Measurements from ENCODE around the gene RPL29.

RPL29 gene

DNA sequence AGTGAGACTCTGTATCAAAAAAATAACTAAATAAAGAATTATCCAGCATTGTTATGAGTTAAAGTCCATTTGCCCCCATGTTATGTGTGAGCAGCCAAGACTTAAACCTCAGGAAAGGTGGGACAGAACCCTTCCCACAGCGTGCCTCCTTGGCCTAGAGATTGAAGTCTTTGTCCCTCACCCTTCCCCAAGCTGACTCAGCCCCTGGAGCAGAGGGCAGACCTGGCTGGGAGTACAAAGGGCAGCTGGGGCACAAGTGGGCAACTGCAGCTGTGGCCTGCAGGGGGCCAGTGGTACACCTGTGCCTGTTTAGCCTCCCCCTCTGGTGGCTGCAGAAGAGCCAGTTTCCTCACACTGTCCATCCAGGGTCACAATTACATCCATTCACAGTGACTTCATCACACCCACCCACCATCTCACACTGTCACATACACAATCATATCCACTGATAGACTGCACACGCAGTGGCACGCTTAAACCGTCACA is 13.3 kb downstream of the RPL29 start:
- DNase-seq (ENCODE audit: low spot score), result no peak

GRCh38 chr3:51980253-51980652 is 15.4 kb downstream of the RPL29 start:
- DNase-seq (ENCODE audit: low spot score), result no peak

- no peak for DNase-seq (ENCODE audit: low spot score)
These were observed 17.6 kb downstream of the RPL29 start for GRCh38 chr3:51978143-51978502.

DNA sequence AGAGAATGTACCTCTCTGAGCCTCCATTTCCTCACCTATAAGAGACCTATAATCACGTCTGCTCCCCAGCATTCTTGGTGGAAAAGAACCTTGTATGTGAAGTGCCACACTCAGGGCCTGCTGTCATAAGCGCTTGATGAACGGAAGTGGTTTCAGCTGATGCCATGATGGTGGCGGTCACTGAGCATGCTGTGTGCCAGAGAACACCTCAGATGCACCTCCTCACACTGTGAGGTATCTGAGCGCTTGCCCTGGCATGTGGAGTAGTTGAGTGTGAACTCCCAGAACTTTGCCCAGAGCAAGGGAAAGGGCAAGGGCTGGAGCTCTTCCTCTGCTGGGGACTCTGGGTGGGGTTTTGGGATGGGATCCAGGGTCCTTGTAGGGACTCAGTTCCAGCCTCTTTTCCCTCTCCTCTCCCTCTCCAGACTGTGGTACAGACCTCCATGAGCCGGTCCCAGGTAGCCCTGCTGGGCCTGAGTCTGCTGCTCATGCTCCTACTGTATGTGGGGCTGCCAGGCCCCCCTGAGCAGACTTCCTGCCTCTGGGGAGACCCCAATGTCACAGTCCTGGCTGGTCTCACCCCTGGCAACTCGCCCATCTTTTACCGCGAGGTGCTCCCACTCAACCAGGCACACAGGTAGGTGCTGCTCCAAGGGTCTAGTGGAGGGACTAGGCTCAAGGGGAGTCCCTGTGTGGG is 18.1 kb downstream of the RPL29 start:
- DNase-seq (ENCODE audit: low spot score), result no peak

DNA sequence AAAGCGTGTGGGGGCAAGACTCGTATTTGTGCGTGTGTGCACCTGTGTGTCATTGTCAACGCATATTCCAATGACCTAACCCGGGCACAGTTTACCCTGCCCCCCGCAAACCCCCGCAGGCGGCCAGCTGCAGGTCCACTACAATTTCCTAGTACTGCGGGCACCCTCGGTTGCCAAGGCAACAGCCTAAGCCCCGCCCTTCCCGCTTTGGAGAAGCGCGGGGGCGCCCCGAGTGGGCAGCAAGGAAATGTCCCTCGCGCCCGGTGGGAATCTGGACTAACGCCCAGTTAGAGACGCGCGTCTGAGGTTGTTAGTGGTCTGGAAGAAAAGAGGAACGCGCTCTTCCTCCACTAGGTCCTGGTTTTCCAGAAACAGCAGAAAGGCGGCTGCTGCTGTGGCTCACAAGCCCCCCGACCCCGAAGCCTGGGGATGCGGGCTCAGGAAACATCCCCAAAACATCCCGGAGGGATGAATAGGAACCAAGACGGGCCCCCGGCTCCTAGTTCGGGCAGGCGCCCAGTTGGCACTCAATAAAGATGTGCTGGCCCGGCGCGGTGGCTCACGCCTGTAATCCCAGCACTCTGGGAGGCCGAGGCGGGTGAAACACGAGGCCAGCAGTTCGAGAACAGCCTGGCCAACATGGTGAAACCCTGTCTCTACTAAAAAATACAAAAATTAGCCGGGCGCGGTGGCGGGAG is 19.7 kb downstream of the RPL29 start:
- peak; percentile 82 for DNase-seq (ENCODE audit: low spot score)

GRCh38 chr3:51974963-51975851 is 20.5 kb downstream of the RPL29 start, which contains the start of gene ABHD14A:
Gene ABHD14A (plus strand): TSS chr3:51975064. CDS start chr3:51975136, 72 bp downstream.
- peak; percentile 76 for DNase-seq (ENCODE audit: low spot score)

DNA sequence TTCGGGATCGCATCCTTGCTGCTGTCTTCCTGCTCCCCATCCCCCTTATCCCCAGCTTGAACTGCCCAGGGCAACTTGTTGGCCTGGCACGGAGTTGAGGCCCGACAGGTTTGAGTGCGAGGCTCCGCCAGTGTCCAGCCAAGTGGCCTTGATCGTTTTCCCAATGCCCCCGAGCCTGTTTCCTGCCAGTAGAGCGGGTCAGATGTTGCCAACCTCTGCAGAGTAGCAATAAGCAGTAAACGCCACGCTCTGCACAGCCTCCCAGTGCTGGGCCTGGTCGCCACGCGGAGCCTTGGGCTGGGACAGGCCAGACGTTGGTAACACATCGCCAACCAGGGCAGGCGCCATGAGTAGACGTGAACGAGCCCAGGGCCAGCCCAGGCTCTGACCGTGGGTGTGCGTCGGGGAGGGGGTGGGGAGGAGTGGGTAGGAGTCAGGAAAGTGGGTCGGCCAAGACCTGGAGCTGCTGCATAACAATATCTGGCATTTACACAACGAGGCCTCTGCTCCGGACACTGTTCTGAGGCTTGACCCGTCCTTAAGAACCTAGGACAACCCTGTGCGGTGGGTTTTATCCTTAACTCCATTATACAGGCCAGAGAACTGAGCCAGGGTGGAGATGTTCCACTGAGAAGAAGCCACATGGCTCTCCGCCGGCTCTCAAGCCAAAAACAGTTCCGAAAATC is 21.3 kb downstream of the RPL29 start:
- DNase-seq (ENCODE audit: low spot score), result no peak

DNA sequence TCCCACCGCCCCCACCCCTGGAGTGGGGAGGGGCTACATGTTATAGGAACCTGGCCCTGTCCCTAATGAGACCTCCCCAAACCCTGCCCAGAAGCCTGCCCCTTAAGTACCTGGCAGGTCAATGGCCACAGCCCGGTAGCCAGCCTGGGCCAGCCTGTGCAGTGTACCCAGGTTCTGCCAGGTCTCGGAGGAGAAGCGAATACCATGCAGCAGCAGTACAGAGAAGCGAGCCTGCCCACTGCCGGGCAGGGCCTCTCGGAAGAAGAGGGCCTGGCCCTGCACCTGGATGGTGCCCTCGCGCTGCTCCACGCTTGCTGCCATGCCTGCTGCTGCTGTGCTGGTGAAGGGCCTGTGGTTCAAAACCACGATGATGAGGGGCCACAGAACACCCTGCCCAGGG is 24.3 kb downstream of the RPL29 start:
- no peak for DNase-seq (ENCODE audit: low spot score)

GRCh38 chr3:51970606-51971300 is 24.9 kb downstream of the RPL29 start:
- DNase-seq (ENCODE audit: low spot score), result no peak

- DNase-seq (ENCODE audit: low spot score), result no peak
These were observed 25.9 kb downstream of the RPL29 start for GRCh38 chr3:51969841-51970240.

DNA sequence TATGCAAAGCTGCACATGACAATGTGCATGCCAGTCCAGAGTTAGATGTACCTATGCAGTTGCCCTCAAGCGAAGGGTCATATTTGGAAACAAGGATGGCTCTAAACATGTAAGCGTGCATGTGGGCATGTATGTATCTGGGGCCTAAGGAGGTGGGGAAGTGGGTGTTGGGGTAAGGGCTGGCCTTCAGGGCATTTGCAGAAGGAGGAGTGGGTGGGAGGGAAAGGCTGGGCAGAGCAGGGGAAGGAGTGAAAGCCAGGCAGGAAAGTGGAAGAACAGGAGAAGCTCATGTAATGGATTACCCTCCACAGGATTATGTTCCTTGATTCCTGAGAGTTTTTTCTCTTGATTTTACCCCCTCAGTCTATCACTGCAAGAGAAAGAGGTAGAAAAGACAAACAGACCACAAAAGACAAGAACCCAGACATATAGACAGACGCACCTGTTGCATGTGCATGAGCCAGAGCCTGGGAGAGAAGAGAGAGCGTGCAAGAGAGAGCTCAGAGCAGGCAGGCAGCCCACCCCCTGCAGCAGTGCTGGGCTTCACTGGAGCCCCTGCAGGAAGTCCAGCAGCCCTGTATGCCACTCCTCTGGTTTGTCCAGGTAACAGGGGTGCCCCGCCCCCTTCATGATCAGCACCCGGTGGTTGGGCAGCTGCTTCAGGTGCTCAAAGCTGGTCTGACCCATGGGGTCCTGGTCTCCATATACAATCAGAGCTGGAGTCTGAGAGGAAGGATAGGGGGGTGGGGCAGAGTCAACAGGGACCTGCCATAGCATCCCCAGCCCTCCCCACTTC is 26.6 kb downstream of the RPL29 start:
- no peak for DNase-seq (ENCODE audit: low spot score)

- DNase-seq (ENCODE audit: low spot score), result no peak
These were observed 27.4 kb downstream of the RPL29 start for GRCh38 chr3:51968170-51968775.

- DNase-seq (ENCODE audit: low spot score), result peak; percentile 88
These were observed 28.1 kb downstream of the RPL29 start, which contains the start of gene PCBP4 for GRCh38 chr3:51967384-51968169. Gene PCBP4 (minus strand): TSS chr3:51967454. CDS start chr3:51961240, 6,214 bp downstream.

- no peak for DNase-seq (ENCODE audit: low spot score)
These were observed 28.7 kb downstream of the RPL29 start for GRCh38 chr3:51966922-51967383.

GRCh38 chr3:51966486-51966885 is 29.2 kb downstream of the RPL29 start:
- no peak for DNase-seq (ENCODE audit: low spot score)

DNA sequence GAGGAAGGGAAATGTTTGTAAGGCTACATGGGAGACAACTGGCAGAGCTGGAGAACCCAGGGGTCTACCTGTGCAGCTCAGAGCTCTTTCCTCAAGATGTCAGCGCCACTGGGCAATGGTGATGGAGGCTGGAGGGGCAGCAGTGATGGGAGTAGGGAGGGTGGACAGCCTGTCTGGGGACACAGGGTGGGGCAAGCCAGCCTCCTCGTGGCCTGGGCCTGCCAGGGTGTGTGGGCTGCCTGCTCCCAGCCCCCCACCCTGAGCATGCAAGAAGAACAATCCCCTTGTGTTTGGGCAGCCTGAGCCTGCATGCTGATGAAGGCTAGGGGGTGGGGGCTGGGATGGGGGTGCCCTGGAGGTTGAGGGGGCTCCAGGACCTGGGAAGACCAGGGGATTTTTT is 29.7 kb downstream of the RPL29 start:
- peak; percentile 95 for DNase-seq (ENCODE audit: low spot score)

- DNase-seq (ENCODE audit: low spot score), result no peak
These were observed 31.2 kb downstream of the RPL29 start for GRCh38 chr3:51964521-51964920.

DNA sequence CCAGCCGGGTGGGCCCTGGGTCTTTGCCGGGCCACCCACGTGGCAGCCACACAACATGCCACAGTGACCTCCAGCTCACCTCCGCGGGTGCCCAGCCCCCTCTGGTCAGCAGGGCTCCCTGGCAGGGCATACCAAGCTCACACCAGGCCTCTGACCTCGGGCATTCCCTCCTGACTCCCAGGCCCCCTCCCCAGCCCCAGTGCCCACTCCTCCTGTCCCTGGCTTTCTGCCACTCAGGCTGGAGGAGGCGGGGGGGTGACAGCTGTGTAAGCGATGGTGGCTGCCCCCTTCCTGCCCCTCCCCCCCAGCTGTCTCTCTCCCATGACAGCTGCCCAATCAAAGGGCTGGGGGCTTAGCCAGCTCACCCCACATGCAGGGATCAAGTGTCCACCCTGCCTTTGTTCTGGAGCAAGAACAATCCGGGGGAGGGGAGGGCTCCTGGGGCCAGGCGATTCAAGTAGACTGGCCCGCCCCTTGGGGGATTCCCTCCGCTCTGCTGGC is 31.7 kb downstream of the RPL29 start:
- DNase-seq (ENCODE audit: low spot score), result peak; percentile 74

All from globus pallidus (tissue), 1 donor.